HG02885 (cell line): ENCODE results near the gene USP20.

Experiments used
- ATAC-seq: cut with Tn5 transposase; IDR thresholded peaks from one replicate; pipeline ENCODE4 v1.9.1; 2021; ENCODE audit warnings: mild to moderate bottlenecking; ENCODE audit not compliant: unreplicated experiment, poor library complexity

The USP20 gene

DNA sequence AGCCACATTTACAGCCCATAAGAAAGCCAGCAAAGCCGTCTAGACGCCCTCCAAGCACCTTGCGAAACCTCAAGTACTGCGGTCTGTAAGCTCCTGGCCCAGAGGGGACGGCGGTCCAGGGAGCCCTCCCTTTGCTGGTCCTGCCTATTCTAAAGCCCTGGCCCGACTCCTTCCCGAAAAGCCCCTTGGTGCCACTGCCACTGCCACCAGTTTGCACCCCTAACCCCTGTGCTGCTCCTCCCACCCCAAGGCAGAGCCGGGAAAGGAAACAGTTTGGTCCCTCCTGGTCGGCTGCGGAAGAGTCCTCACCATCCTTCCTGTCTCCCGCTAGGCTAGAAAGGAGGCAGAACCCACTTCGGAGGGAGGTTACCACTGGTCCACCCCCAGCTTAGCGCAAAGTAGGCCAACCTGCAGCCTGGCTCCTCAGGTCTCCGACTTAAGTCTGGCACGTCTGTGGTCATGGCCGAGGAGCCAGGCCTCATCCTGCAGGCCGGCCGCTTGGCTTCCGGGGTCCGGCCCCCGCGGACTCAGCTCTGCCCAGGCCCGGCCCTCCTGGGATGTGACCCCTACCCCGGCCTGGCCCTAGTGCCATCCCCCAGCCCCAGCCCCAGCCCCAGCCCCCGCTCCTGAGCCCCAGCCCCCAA lies 12.2 kb upstream of the USP20 start:
- no peak for ATAC-seq

- no peak for ATAC-seq
Observed at GRCh38 chr9:129823542-129823934, 11.7 kb upstream of the USP20 start.

- peak; percentile 94 for ATAC-seq
Observed at GRCh38 chr9:129823935-129824601, 11.2 kb upstream of the USP20 start, which contains the start of gene TOR1A. Gene TOR1A (minus strand): TSS chr9:129824136. CDS start chr9:129824085, 51 bp downstream.

DNA sequence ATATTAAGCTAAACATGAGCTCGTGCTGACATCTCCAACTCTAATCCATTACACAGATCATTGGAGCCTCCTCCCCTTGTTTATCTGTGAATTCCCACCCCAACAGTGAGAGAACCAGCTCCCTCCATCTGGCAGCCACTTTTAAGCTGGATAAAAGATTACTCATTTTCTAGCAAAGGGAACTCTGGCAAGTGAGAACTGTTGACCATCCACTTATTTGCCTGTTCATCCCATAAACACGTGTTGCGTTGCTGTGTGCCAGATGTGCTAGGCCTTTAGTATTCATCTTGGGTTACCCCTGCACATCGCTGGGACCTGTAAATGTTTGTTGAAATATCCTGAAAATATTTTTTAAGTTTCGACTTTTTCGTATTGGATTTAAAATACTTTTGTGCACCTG lies 8.9 kb upstream of the USP20 start:
- ATAC-seq, result no peak

DNA sequence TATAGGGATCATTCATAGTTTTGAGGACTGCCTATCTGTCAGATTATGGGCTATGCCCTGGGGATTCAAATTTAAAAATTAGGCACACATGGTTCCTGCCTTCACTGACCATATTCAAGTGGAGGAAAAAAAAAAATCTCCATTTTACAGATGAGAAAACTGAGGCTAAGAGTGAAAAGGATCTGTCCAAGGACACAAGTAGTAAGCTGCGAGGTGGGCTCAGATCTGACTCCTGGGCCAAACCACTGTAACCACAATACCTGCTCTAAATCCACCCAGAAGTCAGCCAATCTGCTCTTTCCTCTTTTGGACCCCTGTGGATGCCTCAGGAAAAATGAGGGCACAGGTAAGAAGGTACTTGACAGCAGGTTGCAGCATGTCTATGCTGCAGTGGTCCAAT lies 8.5 kb upstream of the USP20 start:
- ATAC-seq, result no peak

GRCh38 chr9:129828051-129828450 lies 7.2 kb upstream of the USP20 start:
- no peak for ATAC-seq

GRCh38 chr9:129828969-129829368 lies 6.3 kb upstream of the USP20 start:
- ATAC-seq, result no peak

DNA sequence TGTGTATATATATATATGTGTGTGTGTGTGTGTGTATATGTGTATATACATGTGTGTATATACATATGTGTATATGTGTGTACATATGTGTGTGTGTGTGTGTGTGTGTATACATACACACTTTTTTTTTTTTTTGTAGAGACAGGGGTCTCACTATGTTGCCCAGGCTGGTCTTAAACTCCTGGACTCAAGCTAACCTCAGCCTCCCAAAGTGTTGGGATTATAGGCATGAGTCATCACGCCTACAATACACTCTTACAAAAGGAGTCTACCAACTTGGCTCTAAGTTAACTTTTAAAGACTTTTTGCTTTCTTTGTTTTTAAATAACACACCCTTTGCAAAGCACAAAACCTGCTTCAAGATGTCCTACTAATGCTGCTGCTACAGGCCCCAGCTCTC lies 2.3 kb upstream of the USP20 start:
- no peak for ATAC-seq

DNA sequence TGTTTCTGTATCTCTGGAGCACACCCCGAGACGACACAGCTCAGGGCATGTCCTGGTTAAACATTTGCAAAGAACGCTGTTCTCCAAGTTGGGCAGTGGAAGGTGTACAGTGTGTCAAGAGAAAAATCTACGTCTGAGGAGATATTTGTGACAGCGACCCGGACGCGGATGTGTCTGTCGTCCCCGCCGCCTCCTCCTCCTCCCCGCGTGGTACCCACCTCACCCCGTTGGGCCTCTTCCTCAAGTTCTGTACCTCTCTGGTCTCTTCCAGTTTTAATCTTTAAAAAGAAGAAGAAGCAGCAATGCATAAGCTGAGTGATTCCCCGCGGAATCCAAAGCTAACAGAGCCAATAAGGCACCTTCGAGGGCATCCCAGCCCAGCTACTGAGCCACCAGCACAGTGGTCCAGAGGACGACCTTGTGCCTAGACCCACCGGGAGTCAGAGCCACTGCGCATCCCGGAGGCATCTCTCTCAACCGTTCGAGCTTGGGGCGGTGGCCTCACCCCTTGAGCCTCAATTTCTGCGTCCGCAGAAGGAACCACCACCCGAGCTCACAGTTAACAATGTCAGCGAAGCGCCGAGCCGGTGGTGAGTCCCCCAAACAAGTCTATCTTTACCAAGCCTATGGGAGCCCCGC lies 650 bp upstream of the USP20 start:
- ATAC-seq, result peak; percentile 17

DNA sequence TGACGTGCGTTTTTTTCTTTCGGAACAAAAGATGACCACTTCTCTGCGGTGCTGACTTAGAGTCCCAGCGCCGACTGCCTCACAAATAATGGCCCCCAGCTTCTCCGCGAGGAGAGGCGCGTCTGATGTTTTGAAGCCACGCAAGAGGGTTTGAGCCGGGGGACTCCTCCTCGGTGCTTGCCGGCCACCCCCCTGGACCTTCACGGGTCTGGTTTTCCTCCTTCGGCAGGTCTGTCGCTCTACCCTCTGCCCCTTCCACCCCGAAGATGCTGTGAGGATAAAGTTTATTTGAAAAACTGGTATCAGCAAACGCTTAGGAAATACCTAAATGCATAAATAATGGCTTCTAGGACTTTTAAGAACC lies 584 bp downstream of the USP20 start:
- ATAC-seq, result peak; percentile 1

- ATAC-seq, result no peak
Observed at GRCh38 chr9:129836311-129837007, 1.2 kb downstream of the USP20 start.

- no peak for ATAC-seq
Observed at GRCh38 chr9:129838707-129839259, 3.5 kb downstream of the USP20 start.

GRCh38 chr9:129839324-129840023 lies 4.2 kb downstream of the USP20 start:
- no peak for ATAC-seq

GRCh38 chr9:129840034-129840433 lies 4.8 kb downstream of the USP20 start:
- ATAC-seq, result no peak

DNA sequence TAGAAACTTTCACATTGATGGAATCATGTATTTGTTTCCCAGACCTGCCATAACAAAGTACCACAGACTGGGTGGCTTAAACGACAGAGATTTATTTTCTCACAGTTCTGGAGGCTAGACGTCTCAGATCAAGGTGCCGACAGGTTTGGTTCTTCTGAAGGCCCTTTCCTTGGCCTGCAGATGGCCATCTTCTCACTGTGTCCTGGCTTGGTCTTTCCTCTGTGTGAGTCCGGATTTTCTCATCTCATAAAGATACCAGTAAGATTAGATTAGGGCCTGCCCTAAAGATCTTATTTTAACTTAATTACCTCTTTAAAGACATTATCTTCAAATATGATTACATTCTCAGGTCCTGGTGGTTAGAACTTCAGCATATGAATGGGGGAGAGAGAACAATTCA lies 5.8 kb downstream of the USP20 start:
- ATAC-seq, result no peak

- no peak for ATAC-seq
Observed at GRCh38 chr9:129845373-129845772, 10.1 kb downstream of the USP20 start.

- ATAC-seq, result no peak
Observed at GRCh38 chr9:129848712-129849441, 13.6 kb downstream of the USP20 start.

DNA sequence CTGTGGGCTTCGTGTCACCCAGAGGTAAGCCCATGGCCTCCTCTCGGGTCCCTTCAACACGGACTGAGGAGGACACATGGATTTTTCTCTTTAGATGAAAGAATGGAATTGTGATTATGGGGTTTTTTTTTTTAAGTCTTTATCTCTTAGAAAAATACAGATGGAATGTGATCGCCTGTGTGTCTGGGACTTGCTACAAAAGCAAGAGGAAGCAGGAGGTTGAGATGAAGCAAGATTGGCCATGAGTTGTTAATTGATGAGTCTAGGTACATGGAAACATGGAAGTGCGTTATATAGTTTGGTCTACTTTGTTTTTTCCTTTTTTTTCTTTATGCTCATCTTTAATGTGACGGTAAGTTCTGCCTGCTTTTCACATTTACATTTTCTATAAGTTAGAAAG lies 14.6 kb downstream of the USP20 start:
- ATAC-seq, result no peak

GRCh38 chr9:129850821-129851550 lies 15.7 kb downstream of the USP20 start:
- no peak for ATAC-seq
